Measurements from ENCODE around the gene PARD3B.

- TF ChIP-seq SIN3A (IDR thresholded peaks at IDR 0.05; ENCODE audit: low read depth) (no peak), EZH2 (IDR thresholded peaks at IDR 0.05) (no peak)
Observed at GRCh38 chr2:204657024-204657423, 111.7 kb downstream of the PARD3B start.
